Skeletal muscle cell (primary cell): Measurements from ENCODE around the gene FZD8.

Experiments used
- DNase-seq: peaks from one replicate; pipeline ENCODE4 v3.0.0-alpha.2; 2010; ENCODE audit warnings: low read depth
- H3K4me3 ChIP-seq: 2 replicates; pipeline ENCODE4 v1.5.1; 2011; ENCODE audit warnings: low read depth, mild to moderate bottlenecking, control low read depth, low read length, moderate library complexity

The FZD8 gene

GRCh38 chr10:35612385-35613106, 29.6 kb downstream of the FZD8 start:
- DNase-seq: no peak
- no peak overlapping the region for H3K4me3 ChIP-seq

DNA sequence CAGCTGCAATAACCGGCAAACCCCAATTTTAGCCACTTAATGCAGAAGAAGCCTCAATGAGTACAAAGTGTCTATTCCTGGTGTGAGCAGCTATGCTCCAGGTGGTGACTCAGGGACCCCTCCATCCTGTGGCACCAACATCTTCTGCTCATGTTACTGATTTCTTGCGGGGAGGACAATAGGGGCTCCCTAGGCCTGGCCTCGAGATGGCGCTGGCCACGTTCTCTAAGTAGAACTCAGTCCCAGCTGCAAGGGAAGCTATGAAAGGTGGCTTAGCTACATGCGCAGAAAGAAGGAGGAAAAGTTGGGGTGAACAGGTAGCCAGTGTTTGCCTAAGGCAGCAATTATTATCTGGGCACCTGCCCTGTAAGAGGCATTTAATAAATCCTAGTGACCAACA, 30.3 kb downstream of the FZD8 start:
- DNase-seq: no peak

DNA sequence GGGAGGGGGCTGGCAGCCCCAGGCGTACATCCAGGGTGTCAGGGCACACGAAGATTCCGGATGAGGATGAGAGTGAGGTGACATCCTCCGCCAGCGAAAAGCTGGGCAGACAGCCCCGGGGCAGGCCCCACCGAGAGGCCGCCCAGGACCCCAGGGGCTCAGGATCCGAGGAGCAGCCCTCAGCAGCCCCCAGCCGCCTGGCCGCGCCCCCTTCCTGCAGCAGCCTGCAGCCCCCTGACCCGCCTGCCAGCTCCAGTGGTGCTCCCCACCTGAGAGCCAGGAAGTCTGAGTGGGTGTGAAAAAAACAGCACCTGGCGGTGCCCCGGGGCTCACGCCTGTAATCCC, 33.8 kb downstream of the FZD8 start:
- no peak for DNase-seq
- peak overlapping the region; percentile 42 for H3K4me3 ChIP-seq

More for the DNA sequence above, 30.3 kb downstream of the FZD8 start:
- H3K4me3 ChIP-seq: no peak overlapping the region

- no peak for DNase-seq
- peak overlapping the region; percentile 42 for H3K4me3 ChIP-seq
Measured at GRCh38 chr10:35607475-35608327, 34.4 kb downstream of the FZD8 start.

DNA sequence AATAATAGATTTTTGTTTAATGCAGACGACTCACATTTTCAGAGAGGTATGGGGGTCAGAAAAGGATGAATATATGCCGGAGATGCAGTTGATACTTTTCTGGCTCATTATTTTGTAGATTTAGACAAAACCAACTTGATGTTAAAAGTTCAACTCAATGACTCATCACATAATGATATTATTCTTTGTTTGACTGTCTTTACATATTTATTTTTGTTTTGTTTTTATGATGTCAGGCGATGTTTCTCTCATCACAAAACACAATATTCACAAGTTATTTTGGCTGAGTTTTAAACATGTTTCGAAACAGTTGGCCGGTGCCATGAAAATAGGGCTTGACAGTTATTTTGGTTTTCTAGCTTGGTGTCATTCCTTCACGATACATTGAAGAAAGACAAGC, 35.7 kb downstream of the FZD8 start:
- no peak for DNase-seq
- no peak overlapping the region for H3K4me3 ChIP-seq

- DNase-seq: no peak
- H3K4me3 ChIP-seq: no peak within 1 kb of the TSS
Measured at GRCh38 chr10:35605191-35605590, 36.9 kb downstream of the FZD8 start, which contains the start of gene GJD4. Gene GJD4 (plus strand): TSS chr10:35605341. CDS start chr10:35605568, 227 bp downstream.

- no peak overlapping the region for H3K4me3 ChIP-seq
- DNase-seq: no peak
Measured at GRCh38 chr10:35600193-35600592, 41.9 kb downstream of the FZD8 start.

DNA sequence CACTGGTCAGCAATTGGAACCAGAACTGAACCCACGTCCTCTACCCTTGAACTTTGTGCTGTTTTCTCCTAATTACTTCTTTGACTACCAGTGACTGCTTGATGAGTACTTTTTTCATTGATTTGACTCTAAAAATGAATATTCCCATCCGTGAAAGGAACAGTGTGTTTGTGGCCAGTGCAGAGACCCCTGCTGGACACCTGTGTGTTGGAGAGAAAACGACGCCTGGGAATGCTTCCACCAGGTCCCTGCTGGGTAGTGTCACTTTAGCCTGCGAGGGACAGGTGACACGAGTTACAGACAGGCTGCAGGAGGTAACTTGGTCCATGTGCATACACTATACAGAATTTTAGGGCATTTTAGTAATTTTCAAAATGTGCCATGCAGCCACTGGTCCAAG, 43.7 kb downstream of the FZD8 start:
- H3K4me3 ChIP-seq: no peak overlapping the region
- DNase-seq: no peak

GRCh38 chr10:35595106-35595505, 47.0 kb downstream of the FZD8 start:
- no peak overlapping the region for H3K4me3 ChIP-seq
- no peak for DNase-seq

DNA sequence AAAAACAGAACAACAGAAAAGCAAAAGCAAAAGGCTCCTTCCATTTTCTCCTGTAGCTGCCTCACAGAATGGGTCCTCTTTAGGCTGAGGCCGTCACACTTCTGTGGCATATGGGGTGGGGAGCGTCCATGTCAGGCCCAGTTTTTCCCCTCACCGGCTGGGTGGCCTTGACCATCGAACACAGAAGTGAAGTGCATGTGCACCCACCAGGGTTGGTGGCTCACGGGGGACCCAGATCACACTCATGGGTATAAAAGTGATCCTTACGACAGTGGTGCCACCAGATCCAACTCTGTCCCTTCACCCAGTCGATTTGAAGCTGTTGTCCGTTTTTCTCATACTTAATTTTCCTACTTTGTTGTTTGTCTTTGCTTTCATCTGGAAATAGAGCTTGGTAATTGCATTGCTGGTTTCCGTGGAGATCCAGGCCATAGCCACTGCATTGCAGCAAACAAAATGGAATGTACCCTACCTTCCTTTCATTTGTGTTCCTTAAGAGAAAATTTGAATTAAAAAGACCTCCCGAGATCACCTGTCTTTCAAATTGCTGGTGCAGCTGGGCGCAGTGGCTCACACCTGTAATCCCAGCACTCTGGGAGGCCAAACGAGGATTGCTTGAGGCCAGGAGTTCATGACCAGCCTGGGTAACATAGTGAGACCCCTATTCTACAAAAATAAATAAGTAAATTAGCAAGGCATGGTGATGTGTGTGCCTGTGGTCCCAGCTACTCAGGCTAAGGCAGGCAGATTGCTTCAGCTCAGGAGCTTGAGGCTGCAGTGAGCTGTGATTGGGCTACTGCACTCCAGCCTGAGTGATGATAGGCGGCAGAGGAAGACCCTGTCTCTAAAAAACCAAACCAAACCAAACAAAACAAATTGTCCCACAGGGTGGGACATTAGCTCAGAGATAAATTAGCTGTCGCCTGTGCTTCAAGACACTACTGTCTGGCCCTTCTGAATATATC, 47.7 kb downstream of the FZD8 start:
- DNase-seq: no peak
- H3K4me3 ChIP-seq: no peak overlapping the region

GRCh38 chr10:35592441-35592840, 49.7 kb downstream of the FZD8 start:
- H3K4me3 ChIP-seq: no peak overlapping the region
- DNase-seq: no peak

DNA sequence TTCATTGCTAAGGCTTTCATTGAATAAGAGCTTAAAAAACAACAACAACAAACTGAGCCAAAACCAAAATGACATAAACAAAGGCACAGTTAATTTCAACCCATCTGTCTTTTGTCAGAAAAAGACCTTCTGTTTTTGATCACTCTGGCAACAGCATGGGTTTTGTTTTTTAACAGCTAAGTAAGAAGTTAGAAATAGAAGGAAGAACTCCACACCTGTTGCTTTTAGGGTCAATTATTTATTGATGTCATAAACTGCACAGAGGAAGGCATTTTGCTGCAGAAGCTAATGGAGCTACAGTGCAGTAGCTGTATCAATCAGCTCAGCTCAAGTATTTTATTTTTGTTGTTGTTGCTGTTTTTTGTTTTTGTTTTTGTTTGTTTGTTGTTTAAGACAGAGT, 53.3 kb downstream of the FZD8 start:
- no peak for DNase-seq

More for the DNA sequence above, 53.3 kb downstream of the FZD8 start:
- H3K4me3 ChIP-seq: no peak overlapping the region
